Activated CD8-positive, alpha-beta memory T cell treated with anti-CD3 and anti-CD28 coated beads for 48 hours (primary cell): ENCODE results near the gene MINDY4B.
"Not testable (repeated sequence)": the region's sequence is repeated elsewhere in the genome, so short reads cannot be mapped to it uniquely, and the experiment has no call there.

Experiments
- DNase-seq, 3 experiments: peaks; one replicate each; pipeline ENCODE4 v3.0.0-alpha.2; 2020; ENCODE audit warnings: low read depth in 2 of 3, low spot score in 2 of 3

Gene MINDY4B

DNA sequence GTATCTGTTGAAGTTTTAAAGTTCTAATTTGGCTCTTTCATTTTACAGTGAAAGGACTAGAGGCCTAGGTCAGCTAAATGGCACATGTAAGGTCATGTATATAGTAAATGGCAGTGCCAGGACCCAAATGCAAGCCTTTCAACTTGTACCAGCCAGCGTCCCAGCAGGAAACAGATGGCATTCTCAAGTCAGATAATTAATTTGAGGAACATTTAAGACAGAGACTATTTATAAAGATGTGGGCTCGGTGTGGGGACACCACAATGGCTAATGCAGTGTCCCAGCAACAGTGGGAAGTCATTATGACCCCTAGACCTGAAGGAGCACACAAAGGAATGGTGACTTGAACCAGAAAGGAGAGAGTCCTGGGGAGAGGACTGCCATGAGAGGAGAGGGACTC is 6.1 kb downstream of the MINDY4B start:
- DNase-seq: no peak

DNA sequence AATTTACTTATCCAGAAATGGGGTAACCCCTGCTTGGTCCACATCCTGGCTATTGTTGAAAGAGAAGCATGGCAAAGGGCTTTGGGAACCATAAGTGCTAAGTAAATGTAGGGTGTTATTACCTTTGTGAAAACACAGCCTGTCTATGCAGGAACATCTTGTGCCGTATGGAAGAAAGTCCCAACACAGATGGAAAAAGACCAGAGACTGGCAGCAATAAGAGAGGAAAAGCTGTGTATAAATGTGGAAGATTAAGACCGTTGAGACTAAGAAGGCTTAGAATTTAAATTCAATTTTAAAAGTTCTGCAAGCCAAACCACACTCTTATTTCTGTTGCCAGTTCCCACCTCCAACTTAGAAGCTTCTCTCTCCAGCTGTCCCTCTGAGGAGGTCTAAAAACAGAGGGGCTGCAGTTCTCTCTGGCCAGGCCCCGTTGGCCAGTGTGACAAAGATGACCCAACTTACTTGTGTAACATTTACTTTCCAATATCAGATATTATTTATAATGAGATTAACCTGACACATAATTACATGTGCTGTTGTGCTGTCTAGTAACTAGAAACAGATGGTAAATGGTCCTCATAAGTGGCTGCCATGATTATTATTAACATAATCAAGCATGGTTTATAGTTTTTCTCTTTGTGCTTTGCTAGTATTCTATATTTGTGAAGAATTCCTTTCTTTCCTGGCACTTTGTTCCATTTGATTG is 7.0 kb downstream of the MINDY4B start:
- no peak for DNase-seq

DNA sequence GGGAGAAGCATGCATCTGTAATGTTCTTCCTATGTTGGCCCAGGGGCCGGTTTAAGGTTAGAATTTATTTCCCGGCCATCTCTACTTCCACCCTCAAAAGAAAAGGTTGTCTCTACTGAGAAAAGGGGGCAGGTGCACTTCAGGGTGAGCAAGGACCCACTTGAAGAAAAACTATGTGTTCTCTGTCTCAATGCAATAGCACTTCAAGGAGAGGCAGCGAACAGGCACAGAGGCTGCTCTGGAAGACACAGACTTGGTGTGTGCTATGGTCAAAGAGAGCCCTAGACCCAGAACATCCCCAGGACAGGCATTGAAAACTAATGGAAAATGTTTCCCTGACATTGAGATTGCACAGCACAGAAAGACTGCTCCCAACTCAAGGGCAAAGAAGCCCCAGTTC is 7.6 kb downstream of the MINDY4B start:
- no peak for DNase-seq

DNA sequence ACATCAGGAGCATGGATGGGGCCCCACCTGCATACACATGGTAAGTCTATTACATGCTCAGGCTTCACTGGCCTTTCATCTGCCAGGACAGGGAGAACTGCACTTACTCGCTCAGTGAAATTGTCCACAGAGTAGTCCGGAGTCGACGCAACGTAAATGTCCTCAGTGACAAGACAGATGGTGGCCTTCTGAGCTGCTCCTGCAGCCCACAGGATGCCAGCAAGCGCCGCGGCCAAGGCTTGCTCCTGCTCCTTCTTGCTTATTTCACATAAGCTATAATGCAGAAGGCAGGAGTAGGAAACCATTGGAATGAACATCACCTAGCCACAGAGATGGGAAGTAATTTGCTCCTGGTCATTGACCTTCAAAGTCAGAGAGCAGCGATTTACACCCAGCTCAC is 14.4 kb downstream of the MINDY4B start:
- no peak for DNase-seq

DNA sequence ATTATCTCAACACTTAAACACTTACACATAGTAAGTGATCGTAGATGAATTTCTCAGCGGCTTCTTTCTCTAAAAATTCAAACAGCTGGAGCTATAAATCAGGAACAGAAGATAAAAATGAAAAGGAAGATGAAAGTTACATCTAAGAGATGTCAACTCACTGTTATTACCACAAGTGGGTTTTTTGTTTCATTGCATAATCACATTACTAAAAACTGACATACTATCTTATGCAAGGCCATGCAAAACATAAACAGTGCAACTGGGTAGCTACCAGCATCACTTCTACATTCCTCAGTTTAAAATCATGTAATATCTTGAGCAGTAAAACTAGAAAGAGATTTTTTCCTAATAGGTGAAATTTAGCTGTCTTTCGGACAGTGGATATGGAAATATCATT is 14.9 kb downstream of the MINDY4B start:
- no peak for DNase-seq

DNA sequence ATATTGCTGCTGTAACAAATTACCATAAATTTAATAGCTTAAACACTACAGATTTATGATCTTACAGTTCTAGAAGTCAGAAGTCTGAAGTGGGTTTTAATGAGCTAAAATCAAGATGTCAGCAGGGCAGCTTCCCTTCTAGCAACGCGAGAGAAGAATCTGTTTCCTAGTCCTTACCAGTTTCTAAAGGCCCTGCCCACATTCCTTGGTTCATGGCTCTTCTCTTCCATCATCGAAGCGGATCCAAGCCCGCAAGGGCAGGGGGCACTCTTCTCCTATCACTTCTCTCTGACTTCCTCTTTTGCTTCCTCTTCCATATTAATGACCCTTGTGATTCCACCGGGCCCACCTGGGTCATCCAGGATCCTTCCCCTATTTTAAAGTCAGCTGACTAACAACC is 16.1 kb downstream of the MINDY4B start:
- DNase-seq: no peak

DNA sequence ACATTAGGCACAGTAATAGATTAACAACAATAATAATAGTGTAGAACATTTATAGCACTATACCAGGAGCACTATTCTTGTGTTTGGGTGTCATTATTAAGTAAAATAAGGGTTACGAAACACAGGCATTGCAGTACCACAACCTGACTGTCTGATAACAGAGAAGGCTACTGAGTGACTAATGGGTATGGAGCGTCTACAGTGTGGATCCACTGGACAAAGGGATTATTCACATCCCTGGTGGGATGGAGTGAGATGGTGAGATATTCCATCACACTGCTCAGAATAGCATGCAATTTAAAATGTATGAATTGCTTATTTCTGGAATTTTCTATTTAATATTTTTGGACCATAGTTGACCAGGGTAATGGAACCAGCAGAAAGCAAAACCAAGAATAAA is 18.2 kb downstream of the MINDY4B start:
- no peak for DNase-seq

DNA sequence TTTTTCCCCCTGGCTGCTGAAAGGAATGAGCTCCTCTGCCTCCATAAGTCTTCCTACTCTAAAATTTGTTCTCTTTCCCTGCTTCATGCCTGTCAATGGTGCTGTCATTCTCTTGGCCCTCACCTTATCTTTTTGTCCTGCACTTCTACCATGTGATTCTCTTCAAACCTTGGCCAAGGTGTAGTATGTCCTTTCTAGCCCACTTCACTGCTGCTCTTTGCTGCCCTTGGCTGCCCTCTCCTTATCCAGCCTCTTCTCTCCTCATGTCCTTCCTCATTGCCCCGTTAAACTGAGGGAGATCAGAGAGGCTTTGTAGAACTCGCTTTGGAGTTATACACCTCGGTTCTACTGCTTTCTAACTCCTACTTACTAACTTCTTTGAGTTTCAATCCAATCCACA is 19.7 kb downstream of the MINDY4B start:
- no peak for DNase-seq

DNA sequence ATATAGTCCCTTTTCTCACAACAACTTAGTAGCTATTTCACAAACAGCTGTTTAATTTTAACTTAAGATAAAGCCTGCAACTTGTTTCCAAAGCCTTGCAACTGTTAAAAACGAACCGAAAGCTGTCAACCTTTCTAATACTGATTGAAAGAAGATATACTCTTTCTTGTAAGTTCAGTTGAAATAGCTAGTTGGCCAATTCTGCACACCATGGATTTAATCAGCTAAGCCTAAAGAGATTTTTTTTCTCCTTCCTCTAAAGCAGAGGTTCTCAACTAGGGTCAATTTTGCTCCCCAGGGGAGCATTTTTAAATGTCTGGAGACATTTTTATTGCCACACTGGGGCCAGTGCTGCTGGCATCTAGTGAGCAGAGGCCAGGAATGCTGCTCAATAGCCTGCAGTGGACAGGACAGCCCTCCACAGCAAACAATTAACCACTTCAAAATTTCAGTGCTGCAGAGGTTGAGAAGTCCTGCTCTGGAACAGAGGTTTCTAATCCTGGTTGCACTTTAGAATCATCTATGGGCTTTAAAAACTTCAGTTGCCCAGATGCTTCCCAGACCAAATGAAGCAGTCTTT is 26.2 kb downstream of the MINDY4B start:
- DNase-seq: no peak

DNA sequence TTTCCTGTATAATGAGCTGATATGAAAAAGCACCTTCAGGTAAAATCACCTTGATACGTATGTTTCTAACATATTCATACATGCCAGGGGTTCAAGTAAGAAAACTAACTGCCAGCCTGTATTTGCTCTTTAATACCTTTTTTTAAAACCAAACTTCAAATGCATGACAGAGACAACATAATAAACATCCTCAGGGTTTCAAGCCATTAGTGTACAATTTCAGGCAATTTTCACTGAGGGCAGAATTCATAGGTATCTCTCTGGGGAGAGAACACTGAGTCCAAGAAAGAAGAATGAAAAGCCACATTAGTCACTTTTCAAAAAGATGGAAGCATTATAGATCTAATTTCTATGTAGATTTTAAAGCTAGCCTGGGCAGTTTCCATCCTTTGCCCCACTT is 26.9 kb downstream of the MINDY4B start:
- no peak for DNase-seq

DNA sequence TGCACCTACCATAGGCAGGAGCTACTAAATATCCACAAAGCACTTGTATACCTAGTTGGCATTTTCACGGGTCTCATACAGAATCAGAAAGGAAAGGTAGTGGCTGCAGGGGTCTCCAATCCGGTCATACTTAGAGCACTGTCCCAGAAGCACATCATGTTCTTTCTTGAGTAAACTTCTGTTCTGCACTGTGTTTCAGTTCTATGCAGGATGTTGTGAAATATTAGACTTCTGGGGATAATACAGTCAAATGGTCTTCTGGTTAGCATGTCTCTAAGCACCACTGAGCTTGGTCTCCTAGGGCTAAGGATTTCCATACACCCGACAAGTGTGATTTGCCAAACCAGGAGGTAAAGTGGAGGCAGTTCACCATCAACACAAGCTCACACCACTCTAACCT is 27.9 kb downstream of the MINDY4B start:
- DNase-seq: no peak

DNA sequence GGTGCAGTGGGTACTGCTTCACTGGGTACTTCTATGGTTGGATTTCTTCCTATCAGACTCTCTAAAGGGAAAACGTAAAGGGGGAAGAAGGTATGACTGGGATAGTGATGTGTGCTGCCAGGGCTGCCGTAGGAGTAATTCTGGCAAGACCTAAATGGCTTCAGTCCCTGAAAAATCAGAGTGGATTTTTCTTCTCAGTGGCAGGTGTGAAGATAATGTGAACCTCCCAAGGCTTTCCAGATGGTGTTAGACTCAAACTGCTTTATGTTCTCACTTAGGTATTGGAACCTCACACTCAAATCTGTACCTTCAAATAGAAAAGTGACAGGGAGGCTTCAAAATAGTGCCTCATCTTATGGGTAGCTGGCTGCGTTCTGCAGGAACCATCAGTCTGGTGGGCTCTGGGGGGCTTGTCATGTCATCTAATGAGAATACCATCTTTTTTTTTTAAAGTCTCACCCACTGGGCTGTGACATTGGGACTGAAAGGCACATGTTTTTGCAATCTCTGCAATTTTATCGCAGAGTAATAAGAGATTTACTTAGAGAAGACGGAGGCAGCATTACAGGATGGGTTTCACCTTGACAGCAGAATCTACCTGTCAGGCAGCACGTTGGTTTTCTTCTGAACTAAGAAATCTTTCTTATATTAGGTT is 28.5 kb downstream of the MINDY4B start:
- no peak for DNase-seq

DNA sequence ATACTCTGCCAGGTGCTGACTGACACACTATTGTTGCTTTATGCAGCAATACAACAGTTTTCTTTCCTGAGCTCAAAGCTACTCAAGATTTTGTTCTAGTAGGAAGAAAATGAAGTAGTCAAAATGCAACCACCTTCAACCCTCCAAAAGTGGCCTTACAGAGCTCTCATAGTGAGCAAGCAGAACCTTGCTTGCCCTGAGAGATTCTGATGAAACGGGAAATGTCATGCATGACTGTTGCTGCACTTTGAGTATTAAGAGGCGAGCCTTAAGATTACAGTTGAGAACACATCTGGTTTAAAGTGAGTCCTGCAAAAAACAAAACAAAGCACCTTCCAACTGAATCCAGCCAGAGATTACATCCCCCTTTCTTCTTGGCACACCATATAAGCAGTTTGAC is 29.7 kb downstream of the MINDY4B start:
- DNase-seq: no peak

DNA sequence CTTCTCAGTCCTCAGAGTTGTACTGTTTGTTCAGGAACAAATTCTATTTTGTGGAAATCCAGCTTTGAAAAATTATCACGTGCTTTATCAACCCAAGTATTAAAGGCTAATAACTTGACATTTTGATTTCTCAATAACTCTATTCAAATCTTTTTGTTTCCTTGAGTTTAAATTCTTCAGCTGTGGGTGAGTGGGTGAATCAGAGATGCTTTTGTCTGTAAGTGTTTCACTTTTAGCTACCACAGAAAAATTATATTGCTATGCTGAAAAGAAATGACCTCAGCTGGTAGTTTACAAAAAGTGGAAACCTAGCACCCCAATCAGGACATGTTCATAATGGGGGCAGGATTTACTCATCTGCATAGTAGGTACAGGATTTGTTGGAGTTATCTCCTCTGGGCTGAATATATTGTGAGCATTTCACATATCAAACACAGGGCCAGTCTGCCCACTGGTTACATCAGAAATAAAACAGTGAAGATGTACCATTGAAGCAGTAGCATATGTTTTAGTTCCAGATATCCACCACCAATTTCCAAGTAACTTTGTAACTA is 30.5 kb downstream of the MINDY4B start:
- DNase-seq: no peak

DNA sequence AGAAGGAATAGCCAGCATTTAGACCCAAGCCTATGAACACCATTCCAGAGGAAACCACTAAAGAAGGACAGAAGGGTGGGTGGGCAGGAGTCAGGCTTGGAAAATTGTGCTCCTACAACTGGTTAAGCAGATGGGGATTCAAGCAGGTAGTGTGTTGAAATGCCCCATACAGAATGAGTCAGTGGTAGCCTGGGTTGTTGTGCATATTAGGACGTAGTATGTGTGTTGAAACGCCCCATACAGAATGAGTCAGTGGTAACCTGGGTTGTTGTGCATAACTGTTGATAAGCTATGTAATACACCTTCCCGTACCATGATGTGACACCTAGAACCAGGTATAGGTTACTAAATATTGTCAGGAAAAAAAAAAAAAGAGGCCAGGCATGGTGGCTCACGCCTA is 34.0 kb downstream of the MINDY4B start:
- DNase-seq: no peak

DNA sequence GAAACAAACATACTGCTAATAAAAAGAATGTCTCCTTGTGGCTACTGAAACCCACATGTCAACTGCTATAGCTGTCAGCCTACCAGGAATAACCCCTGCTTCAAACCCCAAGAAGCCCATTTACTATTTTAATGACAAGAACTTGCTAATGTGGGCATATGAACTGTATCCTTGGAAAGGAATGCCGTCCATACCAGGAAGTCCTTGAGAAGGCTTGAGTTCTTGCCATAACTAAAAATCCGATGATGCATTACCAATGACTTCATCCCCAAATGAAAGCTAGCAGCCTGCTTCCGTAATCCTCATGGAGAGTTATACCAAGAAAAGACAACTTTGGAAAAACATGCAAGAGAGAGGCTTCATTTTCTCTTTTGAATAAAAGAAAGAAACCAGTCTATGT is 34.8 kb downstream of the MINDY4B start:
- no peak for DNase-seq

DNA sequence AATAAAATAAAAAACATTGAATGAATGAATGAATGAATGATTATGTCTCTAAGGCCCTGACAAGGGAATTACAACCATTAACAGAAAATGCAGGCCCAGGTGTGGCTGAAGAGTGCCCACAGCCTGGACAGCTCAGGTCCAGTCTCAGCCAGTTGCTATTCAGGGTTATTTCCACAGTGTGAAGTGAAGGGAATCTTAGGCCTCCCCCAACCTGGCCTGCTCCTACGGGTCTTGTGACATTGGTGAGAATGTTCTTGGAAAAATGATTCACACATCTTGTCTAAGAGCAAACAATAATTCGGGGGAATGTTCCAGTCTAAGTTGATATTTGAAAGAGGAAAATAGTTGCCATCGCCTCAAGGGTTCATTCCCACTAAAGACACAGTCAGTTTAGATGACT is 37.0 kb downstream of the MINDY4B start:
- no peak for DNase-seq

DNA sequence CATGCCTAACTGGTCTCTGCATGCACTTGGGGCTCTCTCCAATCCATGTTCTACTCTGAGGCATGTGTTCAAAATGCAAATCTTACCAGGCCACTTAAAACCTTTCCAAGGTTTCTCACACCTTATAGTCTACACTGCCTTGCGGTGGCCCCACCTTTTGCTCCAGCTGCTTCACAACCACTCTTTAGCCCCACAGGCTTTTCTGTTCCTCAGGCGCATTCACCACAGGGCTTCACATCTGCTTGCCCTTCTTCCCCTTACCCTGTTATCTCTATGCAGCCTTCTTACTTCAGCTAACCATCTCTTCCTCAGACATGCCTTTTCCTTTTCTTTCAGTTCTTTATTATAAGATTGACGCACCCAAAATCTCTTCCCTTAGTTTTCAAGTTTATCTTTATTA is 37.8 kb downstream of the MINDY4B start:
- no peak for DNase-seq

DNA sequence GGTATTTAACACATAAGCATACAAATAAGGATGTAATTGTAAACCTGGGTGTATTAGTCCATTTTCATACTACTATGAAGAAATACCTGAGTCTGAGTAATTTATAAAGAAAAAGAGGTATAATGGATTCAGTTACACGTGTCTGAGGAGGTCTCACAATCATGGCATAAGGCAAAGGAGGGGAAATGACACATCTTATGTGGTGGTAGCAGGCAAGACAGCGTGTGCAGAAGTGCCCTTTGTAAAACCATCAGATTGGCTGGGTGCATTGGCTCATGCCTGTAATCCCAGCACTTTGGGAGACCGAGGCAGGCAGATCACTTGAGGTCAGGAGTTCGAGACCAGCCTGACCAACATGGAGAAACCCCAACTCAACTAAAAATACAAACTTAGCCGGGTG is 41.3 kb downstream of the MINDY4B start:
- DNase-seq: not testable (repeated sequence)

DNA sequence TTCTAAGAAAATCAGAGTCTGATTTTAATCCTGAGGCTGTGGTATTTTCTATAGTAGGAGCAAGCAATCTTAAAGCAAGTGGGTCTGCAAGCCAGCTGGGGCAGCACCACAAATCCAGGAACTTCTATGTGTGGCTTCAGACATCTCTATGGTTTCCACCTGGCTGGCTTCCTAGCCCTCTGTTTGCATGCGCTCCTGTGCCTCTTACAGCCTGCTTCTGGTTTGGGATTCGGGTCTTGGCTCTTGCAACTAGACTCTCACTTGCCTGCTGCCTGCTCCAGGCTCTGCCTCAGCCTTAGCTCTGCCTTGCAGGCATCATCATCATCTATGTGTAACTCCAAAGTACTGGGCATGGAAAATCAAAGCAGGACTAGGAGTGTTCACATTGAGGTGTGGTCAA is 43.4 kb downstream of the MINDY4B start:
- no peak for DNase-seq

DNA sequence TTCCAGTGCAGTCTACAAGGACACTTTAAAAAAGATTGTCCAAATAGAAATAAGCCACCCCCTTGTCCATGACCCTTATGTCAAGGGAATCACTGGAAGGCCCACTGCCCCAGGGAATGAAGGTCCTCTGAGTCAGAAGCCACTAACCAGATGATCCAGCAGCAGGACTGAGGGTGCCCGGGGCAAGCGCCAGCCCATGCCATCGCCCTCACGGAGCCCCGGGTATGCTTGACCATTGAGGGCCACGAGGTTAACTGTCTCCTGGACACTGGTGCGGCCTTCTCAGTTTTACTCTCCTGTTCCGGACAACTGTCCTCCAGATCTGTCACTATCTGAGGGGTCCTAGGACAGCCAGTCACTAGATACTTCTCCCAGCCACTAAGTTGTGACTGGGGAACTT is 47.3 kb downstream of the MINDY4B start:
- not testable (repeated sequence) for DNase-seq

DNA sequence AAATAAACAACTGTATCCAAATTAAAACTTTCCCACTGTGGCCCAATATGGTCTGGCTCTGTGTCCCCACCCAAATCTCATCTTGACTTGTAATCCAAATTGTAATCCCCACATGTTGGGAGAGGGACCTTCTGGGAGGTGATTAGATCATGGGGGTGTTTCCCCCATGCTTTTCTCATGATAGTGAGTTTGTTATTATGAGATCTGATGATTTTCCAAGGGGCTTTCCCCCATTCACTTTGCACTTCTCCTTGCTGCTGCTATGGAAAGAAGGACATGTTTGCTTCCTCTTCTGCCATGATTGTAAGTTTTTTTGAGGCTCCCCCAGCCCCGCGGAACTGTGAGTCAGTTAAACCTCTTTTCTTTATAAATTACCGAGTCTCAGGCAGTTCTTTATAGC is 55.0 kb downstream of the MINDY4B start:
- no peak for DNase-seq

DNA sequence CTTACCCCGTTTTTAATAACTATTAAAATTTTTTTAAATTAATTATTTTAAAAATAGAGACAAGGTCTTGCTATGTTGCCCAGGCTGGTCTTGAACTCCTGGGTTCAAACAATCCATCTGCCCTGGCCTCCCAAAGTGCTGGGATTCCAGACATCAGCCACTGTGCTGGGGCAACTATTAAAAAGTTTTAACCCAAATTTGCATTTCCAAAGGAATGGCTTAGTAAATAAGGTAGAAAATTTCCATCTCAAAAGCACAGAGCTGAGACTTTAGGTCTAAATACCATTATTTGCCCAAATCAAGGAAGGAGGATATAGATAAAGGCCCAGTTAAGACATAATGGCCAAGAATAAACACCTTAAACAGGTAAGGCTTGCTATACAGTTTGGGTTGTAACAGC is 56.4 kb downstream of the MINDY4B start:
- no peak for DNase-seq
